Hematopoietic multipotent progenitor cell treated with erythropoietin and hydrocortisone succinate and interleukin-3 and kit ligand, for 15 days (in vitro differentiated cells): ENCODE data around the gene ZFYVE16.
"Not testable (repeated sequence)": the region's sequence is repeated elsewhere in the genome, so short reads cannot be mapped to it uniquely, and the experiment has no call there.

ENCODE experiments used
- DNase-seq: peaks from one replicate; pipeline ENCODE4 v3.0.0-alpha.2; 2015; ENCODE audit warnings: low spot score

Gene ZFYVE16

DNA sequence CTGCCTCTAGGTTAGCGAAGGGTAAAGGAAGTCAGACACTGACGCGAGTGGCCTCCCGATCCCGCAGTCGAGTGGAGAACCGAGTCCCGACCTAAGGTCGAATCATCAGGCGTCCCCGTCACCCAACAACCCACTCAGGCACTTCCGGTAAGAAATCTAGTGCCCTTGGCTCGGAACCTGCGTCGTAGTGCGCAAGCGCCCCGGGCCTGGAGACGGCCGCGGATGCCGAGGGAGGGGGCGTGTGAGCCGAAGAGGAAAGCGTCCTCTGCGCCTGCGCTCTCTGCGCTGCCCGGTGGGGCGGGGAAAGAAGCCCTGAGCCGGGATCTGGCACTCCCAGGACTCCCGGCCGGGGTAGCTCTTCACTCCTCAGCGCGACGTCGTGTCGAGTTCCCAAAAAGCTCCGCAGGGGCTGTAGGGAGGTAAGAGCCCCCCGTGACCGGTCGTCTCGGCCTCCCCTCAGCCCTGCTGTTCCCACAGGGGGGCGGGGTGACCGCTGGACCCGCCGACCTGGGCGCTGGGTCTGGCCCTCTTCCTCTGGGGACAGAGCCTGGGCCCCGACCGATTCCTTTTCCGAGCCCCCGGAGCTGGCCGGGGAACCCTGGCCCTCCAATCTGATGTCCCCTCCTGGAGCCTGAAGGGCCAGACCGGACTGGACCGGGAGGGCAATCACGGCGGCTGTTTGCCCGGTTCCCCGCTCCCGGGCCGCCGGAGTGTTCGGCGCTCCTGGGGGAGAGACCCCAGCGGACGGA, at the start of gene ZFYVE16:
Gene ZFYVE16, plus strand, starts transcription at position 330 of the 749 bp plus-strand sequence. CDS start 26,084 bp downstream, outside the sequence.
- DNase-seq: peak; percentile 93

DNA sequence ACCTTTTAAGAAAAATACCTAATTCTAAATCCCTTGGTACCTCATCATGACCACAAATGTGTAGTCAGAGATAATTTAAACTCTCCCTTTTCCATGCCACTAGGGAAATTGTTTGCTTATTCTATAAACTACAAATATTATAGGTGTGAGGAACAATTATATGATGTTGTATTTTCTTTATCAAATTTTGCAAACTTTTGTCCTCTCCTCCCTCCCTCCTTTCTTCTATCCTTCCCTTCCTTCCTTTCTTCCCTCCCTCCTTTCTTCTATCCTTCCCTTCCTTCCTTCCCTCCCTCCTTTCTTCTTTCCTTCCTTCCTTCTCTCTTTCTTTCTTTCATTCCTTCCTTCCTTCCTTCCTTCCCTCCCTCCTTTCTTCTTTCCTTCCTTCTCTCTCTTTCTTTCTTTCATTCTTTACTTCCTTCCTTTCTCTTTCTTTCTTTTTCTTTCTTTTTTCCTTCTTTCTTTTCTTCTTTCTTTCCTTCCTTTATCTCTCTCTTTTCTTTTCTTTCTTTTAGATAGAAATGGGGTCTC, 46.9 kb upstream of the ZFYVE16 start:
- no peak for DNase-seq

DNA sequence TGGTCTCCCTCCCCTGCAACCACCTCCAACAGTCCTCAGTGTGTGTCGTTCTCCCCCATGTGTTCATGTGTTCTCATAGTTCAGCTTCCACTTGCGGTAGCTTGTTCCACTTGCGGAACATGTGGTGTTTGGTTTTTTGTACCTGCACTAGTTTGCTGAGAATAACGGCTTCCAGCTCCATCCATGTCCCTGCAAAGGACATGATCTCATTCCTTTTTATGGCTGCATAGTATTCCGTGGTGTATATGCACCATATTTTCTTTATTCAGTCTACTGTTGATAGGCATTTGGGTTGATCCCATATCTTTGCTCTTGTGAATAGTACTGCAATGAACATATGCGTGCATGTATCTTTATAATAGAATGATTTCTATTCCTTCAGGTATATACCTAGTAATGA, 43.0 kb upstream of the ZFYVE16 start:
- no peak for DNase-seq

DNA sequence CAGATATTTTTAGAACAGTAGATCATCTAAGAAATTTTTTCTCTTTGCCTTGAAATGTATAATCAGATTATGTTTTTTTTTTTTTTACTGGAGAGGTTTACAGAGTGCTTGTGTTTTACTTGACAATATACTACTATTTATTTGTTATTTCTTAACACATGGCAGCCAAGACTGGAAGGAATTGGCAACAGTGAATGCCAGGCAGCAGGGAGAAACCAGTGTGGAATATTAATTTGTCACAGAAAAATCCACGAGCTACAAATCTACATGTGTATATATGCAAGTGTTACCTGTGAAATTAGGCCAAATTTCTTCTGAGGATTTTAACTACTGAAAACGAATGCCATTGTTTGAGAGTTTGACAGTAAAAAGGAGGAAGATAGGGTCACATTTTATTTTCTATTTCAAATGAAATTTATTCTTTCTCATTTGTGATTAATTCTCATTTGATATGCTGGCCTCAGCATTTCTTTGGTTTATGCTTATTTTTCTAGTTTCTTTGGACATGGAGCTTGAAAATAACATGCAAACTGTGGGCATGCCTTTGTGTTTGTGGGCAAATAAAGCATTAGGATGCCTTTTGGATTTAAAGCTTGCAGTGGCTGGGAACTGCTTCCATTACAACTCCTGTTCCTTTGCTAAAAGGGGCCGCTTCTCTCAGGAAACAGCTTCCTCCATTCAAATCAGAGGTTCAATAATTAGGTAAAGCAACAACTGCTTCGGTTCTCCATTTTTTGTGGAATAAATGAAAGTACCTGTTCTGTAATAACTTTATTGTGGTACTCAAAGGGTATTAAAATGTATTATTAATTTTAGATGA, 39.0 kb upstream of the ZFYVE16 start:
- DNase-seq: no peak

DNA sequence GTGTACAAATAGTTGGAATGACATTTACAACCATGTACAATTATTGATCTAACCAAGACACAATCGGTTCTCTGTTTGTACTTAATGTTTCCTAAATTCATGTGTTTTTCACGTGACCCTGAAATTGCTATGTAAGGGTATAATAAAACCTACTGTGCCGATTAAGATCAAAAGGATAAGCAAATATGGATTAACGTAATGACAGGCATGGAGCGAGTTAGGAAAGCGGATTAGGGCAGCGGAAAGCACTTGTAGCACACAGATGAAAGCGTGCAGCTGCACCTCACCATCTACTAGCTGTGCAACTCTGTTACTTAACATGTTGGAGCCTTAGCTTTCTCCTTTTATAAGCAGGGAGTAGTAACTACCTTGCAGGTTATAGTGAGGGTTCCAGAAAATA, 38.3 kb upstream of the ZFYVE16 start:
- DNase-seq: no peak

DNA sequence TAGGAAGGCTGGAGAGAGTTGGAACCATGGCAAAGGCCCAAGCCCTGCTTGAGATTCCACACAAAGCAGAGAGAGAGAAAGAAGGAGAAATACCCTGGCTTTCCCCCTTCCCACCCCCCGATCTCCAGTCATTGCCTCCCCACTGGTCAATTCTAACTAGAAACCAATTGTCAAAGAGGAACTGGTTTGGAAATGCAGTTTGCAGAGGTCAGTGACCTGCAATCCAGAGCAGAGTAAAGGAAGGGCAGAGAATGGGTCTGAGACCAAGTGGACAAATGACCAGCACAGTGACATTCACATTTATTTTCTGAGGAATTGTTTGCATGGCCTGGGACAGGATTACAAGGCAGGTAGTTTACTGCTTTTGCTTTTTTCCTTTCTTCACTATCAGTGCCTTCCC, 37.5 kb upstream of the ZFYVE16 start:
- DNase-seq: no peak

DNA sequence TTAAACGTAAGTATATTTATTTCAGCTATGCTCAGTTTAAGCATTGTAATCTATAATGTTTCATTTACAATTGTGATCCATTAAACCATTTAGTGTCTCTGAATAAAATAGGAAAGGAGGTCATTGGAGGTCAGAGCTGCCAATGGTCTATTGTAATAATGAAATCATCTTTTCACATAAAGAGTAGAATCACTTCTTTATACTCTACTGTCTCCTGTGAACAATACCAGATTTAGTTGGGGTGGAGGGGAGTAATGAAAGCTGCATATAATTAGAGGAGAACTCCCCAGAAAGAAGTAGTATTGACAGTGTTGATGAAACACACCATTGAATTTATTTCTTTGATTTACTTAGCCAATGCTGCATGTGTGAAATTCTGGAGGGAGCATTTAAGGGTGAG, 35.1 kb upstream of the ZFYVE16 start:
- no peak for DNase-seq

DNA sequence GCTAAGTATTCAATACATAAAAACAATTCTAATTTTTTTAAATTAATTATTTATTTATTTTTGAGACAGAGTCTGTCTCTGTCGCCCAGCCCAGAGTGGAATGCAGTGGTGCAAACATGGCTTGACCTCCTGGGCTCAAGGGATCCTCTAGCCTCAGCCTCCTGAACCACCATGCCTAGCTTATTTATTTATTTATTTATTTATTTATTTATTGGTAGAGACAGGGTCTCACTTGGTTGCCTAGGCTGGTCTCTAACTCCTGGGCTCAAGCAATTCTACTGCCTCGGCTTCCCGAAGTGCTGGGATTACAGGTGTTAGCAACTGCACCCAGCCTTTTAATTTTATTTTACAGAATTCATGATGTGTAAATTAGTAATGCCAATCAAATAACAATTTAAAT, 33.7 kb upstream of the ZFYVE16 start:
- no peak for DNase-seq

DNA sequence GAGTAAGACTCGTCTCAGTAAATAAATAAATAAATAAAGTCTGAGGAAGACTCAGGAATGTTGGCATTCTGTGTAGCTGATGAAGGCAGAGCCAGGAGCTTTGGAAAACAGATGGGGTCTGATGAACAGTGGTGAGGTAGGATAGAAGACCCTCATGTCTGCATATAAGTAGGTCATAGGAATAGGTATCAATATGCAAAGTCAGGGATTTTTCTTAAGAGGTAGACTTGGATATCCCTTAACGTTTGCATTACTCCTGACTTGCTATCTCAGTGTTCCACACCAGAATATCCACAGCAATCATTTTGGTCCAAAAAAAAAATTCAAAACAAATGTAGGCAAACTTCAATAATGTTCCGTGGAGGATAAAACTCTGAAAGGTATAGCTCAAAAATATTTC, 31.3 kb upstream of the ZFYVE16 start:
- no peak for DNase-seq

DNA sequence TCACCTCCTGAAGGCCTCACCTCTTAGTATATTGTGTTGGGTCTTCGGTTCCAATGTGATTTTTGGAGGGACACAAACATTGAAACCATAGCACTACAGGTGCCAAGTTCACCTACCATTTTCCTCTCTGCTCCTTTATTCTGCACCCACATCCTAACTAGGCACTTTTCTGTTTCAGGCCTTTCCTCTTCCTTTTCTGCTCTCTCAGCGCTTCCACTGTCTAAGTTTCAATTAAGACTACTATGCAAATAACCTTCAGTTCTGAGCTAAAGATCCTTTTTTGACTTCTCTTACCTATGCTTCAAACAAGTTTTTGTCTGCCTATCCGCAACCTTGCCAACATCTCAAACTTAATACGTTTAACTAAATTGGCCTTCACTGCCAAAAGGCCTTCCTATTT, 25.4 kb upstream of the ZFYVE16 start:
- no peak for DNase-seq

DNA sequence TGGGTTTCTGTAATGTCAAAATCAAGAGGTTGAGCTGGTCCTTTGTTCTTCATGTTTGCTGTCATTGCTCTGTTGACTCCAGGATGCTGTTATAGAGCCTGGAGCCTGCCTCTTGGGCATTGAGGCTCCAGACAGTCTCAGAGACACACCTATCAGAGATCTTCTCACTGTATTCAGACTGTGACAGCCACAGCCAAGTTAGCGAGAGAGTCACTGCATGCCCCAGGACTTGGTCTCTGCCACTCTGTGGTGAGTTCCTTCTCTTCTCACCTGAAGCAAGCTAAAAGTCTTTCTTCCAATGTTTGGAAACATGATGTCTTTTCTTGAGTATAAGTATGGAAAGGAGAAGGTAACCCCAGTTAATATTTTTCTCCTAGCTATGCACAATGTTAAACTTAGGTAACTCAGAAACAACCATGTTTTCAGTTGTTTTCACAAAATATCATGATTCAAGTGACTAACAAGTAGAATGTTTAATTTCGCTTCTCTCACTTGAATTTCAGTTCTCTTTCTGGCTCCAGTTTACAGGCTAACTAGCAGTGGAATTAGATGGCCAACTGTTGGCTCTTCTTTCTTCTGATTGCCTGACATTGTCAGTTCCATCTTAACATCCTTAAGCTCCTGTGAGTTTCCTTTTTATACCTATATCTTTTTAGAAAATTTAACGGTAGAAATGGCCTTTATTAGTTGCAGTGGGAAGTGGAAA, 20.6 kb upstream of the ZFYVE16 start:
- no peak for DNase-seq

DNA sequence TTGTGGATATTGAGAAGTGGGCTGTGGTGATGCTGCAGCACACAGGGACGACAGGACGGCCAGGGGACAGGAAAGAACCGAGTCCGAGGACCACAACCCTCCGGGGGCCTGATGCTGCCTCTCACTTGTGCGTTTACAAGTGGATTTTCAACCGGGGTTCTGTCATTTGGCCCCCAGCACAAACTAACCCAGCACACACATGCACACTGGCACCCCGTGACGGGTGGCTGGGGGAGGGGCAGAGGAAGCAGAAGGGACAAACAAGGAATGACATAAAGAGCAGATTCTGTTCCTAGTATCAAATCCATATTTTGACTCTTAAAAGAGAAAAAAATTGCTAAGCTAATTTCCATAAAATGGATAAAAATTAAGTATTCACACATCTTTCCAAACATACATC, 18.3 kb upstream of the ZFYVE16 start:
- no peak for DNase-seq

DNA sequence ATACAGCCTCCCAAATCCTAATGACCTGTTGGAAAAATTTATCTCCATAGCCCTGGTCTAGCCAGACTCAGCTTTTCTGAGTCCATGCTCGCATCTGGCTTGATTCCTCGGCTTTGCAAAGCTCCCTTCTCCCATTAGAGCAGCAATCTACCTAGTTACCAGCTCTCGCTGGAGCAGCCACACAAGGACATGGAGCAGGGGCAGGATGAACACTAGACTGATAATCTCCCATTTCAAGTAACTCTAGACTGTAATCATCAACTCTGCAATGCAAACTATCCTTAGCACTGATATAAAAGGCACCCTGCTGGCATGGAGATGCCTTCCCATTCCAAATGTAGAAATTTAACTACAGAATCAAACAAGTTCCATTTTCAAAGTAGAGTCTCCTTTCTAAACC, 17.5 kb upstream of the ZFYVE16 start:
- DNase-seq: not testable (repeated sequence)

DNA sequence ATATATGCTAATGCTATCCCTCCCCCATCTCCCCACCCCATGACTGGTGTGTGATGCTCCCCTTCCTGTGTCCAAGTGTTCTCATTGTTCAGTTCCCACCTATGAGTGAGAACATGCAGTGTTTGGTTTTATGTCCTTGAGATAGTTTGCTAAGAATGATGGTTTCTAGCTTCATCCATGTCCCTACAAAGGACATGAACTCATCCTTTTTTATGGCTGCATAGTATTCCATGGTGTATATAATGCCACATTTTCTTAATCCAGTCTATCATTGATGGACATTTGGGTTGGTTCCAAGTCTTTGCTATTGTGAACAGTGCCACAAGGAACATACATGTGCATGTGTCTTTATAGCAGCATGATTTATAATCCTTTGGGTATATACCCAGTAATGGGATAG, 16.6 kb upstream of the ZFYVE16 start:
- DNase-seq: not testable (repeated sequence)

DNA sequence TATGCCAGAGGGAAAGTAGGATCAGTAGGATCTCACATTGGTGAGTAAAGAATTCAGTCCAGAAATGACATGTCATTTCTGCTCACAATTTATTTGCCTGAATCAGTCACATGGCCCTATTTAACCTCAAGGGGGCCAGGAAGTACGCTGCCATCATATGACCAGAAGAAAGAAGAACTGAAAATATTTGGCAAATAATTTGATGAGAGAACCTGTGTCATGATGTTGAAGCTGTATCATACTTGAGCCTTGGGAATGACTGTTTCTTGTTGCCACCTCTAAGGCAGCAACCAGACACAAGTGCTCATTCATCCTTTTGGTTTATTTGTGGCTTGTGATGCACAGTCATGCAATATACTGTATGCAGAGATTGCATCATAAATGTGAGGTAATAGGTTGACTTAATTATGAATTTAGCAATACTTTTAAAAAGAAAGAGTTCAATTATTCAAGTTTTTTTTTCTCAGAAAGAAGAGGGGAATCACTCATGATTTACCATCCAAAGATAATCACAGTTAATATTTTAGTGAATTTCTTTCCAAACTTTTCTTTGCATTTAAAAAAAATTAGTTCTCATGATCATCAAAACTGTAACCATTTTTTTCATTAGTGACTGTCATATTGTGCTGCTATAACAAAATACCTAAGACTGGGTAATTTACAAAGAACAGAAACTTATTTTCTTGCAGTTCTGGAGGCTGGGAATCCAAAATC, 8.2 kb upstream of the ZFYVE16 start:
- DNase-seq: no peak

DNA sequence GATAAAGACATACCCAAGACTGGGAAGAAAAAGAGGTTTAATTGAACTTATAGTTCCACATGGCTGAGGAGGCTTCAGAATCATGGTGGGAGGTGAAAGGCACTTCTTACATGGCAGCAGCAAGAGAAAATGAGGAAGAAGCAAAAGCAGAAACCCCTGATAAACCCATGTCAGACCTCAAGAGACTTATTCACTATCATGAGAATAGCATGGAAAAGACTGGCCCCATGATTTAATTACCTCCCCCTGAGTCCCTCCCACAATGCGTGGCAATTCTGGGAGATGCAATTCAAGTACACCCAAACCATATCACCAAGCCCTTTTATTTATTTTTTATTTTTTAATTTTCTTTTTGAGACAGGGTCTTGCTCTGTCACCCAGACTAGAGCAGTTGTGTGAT, 7.5 kb upstream of the ZFYVE16 start:
- DNase-seq: not testable (repeated sequence)

DNA sequence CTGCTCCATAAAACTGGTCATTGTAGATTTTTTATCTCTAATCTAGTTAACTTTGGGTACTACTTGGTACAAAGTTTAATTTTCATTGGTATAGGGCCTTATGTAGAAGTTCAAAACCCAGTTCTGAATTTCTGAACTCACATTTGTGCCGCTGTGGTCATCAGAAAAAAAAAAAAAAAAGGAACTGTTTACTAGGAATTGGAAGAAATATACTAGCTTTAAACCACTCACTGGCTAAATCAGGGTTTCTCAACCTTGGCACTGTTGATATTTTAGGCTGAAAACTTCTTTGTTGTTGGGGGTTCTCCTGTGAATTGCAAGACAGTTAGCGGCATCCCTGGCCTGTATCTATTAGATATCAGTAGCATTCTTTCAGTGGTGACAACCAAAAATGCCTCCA, 4.1 kb upstream of the ZFYVE16 start:
- DNase-seq: no peak

DNA sequence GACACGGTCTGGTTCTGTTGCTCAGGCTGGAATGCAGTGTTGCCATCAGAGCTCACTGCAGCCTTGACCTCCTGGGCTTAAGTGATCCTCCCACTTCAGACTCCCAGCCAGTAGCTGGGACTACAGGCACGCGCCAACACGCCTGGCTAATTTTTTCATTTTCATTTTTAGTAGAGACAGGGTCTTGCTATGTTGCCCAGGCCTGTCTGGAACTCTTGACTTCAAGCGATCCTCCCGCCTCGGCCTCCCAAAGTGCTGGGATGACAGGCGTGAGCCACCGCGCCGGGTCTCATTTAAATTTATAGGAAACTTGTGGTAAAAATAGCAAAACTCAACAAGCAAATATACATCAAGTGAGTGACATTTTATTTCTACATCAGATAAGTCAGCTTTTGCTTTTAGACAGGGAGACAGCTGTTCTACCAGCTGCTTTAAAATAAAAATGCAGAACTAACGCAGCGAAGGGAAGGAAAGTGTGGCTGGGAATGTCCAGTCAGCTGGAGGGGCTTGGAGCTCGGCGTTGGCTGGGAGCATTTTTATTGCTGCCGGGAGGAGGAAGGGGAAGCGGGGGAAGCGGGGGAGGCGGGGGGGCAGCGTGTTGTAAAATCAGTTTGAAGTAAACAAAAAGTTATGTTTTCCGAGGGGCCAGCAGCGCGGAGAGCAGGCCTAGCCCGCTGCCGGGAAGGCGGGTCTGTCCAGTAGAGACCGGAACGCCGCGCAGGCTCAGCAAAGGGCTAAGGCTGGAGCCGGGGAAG, 707 bp upstream of the ZFYVE16 start:
- DNase-seq: no peak

DNA sequence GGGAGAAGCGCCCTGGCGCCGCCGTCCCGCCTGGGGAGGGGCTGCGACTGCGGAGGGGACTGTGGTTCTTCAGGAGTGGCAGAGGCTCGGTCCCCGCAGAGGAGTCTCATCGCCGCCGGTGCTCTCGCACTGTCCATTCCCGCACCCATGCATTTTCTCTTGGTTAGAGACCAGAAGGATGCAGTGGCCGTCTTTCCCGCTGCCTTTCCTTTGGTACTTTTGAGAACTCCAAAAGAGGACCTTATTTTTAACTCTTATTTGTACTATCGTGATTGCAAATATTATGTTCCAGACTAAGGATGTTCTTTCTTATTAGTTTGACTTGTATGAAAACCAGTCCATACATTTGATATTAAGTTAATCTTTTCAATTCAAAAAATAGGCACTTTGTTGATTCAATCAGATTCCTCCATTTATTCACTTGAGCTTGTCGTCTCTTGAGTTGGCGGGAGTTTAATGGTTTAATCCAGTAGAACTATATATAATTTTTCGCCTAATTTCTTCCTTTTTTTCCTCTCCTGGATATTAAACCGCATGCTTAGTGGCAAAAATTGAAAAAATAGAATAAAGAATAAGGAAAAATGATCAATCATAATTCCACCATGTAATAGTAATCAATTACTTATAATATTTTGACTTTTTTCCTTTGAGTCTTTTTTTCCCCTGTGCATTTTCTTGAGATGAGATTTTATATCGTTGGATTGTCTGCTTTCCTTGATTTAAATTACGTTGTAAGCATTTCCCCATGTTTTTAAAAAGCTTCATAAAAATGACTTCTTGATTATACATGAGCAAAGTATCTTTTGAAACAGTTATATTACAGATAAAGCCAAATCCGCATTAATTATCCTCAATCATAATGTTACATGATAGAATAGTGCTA, 861 bp downstream of the ZFYVE16 start:
- no peak for DNase-seq

DNA sequence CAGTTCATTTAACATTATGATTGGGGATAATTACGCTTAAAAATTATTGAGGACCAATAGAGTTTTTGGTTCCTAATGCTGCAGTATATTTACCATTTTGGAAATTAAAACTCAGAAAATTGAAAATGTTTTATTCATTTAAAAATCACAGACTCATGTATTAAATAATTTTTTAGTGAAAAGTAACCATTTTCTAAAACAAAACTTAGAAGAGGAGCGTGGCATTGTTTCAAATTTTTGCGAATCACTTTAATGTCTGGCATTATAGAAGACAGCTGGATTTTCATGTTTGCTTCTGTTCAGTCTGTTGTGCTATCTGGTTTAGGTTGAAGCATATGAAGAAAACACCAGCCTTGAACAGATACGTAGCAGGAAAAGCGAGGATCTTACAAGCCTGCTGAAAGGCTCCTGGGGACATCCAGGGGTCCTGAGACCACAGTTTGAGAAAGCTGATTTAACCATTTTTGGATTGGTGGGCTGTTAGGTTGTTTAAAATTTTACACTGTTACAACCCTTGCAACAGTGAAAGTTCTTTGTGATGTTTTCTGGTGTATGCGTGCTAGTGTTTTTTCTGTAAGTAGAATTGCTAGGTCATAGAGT, 1.6 kb downstream of the ZFYVE16 start:
- DNase-seq: no peak
